ENCODE results near the gene TMEM123.

Gene TMEM123

DNA sequence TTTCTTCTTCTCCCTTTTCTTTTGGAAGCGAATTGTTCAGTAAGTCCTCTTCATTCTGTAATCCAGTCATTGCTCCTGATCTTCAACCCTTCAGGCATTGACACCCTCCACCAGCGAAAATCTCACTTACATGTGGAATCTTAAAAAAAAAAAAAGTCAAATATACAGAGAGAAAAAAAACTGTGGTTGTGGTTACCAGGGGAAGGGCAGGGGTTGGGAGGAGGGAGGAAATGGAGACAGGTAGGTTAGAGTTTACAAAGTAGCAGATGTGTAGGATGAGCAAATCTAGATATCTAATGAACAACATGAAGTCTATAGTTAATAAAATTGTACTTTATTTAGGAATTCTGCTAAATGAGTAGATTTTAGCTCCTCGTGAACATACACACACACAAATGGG, 17.7 kb upstream of the TMEM123 start:
- DNase-seq = no peak

DNA sequence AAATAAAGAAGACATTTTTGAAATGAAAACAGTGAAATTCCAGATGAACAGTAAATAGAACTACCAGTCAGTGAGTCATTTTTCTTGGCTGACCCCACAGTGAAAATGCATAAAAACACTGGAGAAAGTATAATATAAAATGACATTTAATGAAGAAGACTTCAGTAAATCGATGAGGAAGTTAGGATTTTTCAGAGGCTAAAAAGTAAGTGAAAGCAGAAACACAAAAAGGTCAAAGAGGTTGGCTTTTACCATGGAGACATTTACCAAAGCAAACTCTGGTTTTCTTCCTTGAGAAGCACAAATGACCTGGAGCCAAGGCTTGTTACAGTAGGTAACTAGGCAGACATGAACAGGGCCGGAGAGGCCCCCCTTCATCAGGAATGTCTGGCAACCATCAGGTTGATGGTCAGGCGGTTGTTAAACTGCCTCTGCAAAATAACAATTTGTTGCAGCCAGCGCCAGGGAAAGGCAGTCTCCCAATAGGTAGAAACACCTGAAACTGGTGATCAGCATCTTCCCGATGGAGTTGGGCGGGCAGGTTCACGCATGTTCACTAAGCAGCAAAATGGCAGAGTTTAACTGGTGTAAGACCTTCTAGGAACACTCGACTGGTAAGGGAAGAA, 16.7 kb upstream of the TMEM123 start:
- DNase-seq = no peak

DNA sequence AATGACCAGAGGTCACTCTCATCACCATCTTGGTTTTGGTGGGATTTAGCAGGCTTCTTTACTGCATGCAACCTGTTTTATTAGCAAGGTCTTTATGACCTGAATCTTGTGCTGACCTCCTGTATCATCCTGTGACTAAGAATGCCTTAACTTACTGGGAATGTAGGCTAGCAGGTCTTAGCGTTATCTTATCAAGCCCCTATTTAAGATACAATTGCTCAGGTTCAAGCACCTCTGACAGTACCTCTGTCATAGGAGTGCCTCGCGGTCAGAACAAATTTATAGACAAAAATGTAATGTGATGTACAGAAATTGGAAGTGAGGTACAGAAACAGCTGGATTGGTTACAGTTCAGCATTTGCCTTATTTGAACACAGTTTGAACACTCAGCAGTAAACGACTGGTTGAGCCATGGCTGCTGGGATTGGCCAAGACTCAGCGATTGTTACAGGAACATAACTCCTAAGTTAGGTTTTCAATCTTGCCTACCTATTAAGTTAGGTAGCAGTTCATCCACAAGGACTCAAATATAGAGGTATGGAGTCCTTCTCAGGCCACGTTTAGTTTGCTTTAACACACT, 16.1 kb upstream of the TMEM123 start:
- DNase-seq = no peak

DNA sequence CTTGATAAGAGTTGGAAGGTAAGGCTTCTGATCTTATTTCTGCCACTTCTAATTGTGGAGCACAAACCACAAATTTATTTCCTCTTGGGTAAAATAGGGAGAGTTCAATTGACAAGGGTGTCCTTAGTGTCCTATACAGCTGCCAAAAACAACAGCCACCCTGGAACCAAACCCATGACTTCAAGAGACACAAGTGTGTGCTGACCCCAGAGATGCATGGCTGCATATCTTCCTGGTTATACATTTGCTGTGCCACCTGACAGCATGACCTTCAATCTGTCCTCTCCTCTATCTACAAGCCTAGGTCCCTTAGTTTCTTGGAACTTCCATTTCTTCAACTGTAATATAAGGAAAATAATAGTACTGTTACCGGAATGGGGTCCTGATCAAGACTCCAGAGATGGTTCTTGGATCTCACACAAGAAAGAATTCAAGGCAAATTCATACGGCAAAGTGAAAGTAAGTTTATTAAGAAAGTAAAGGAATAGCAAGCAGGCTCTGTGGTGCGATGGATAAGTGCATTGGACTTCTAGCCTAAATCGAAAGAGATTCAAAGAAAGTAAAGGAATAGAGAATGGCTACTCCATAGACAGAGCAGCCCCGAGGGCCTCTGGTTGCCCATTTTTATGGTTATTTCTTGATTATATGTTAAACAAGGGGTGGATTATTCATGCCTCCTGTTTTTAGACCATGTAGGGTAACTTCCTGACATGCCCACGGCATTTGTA, 15.5 kb upstream of the TMEM123 start:
- DNase-seq = no peak

DNA sequence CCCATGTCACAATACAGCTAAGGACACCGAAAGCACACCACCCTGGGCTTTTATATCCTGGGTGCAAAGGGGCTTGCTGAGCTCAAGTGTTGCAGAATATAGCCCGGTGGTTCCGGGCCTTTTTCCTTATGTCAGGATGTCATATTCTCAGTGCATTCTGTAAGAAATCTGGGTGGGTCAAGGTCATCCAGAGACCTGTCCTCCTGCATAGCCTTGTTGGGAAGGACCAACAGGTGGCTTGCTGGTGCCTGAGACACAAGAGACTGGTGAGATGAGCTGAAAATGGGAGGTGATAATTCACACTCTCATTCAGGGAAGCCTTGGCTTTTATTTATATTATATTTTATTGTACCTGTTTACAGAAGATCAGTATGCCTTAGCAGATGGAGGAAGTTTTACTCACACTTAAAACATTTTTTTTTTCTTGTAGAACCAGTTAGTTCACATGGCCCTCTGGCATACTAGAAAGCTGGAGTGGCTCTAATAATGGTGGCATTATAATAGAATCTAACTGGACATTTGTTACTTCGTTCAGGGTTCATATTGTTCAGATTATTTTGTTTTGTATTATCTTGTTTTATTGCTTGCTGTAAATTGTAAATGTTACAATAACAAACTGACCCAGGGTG, 14.6 kb upstream of the TMEM123 start:
- no peak for DNase-seq

DNA sequence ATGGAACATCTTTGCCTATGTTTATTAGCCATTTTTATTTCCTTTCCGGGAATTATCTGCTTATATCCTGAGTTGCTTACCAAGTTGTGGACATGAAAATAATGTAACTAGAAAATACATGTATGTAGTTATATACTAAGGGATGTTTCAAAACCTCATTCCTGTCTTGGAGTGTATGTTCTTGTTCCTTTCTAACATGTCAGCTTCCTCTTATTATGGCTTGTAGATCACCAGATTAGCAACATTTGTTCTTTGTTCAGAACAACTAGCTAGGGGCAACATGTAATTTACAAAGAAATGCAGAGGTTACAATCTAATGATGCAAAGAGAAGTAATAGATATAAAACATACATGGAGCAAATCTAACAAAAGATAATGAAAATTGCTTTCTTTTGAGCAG, 13.1 kb upstream of the TMEM123 start:
- DNase-seq = no peak

DNA sequence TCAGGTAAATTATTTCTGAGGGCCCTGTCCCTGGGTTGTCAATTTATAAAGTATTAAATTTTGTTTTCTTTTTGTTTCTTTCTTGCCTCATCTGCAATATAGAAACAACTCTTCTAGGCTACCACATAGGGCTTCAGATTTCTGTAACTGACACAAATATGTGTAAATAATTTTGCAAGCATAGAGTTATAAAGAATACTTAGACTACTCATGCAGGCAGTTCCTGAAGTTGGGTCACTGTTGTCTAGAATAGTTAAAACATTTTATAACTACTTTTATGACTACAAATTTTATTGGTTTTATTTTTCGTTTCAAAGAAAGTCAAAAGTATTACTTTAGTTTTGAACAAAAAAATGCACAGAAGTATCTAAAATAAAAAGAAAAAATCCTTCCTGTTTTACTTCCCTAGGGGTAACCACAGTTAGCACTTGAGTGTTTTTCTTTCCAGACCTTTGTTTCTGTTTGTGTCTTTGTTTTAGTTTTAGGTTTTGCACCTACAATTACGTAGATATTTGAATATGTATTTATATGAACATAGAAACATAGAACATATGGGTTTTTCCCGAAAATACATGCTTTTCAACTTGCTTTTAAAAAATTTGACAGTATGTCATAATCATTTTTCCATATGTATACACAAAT, 12.4 kb upstream of the TMEM123 start:
- no peak for DNase-seq

DNA sequence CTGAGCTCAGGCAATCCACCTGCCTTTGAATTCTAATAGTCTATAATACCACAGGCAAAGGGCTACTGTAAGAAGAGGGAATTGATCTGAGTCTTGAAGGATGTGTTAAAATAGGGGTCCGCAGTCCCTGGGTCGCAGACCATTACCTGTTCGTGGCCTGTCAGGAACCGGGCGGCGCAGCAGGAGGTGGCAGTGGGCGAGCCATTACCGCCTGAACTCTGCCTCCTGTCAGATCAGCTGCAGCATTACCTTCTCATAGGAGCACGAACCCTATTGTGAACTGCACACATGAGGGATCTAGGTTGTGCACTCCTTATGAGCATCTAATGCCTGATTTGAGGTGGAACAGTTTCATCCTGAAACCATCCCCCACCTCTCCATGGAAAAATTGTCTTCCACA, 11.5 kb upstream of the TMEM123 start:
- DNase-seq = no peak

DNA sequence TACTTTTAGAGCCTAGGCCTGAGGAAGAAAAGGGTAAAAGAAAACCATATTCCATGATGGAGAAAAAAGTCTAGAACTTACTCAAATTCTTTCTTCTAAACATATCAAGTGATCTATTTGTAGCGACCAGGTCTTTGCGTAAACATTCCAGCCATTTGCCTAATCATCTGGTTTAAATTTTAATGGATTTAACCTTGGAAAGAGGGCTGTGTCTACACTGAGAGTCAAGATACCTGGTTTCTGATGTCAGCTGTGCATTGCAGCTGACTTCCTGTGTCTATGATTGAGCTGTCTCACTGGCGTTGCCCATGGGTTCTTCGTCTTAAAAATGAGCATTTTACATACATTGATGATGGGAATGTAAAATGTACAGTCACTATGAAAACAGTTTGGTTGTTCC, 10.0 kb upstream of the TMEM123 start:
- DNase-seq = no peak

DNA sequence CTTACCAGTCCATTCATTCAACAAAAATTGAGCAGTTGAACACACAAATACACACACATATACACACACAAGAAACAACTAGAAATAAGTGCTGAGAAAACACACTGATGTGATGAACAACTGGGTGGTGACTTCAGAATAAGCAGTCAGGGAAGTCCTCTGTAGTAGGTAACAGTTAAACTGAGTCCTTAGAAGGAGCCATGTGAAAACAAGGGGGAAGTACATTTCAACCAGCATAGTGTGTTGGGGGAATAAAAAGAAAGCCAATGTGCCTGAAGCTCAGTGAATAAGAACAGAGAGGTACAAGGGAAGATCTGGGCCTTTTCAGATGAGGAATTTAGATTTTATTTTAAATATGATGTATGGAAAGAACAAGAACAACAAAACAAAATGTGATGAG, 6.8 kb upstream of the TMEM123 start:
- no peak for DNase-seq

DNA sequence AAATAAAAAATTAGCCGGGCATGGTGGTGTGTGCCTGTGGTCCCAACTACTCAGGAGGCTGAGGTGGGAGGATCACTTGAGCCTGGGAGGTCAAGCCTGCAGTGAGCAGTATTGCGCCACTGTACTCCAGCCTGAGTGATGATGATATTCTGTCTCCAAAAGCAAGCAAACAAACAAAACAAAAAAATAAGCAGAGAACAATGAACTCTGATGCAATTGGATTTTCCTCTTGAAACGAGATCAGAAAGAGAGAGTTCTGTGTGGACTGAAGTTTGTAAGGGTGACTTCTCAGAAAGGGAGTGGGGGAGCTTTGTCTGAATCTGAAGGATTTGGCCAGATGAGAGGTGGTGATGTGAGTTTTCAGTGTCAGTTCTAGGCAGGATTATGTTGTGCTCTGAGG, 6.0 kb upstream of the TMEM123 start:
- no peak for DNase-seq

DNA sequence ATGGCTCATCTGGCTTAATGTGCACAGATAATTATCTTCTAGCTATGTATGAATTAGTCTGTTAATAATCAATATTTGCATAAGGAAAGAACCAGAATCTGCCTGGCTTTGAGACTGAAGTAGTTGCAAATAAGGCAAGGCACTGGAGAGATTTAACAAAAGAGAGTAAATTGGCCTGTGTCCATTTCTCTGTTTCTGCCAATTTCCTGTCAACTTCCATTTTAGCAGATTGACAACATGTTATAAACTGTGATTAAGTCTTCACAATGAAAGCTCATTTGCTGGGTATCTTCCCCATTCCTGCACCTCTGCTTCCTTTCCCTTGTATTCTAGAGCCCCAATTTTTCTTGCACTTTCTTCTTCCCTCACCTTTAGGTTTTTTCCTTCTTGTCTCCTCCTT, 5.3 kb upstream of the TMEM123 start:
- no peak for DNase-seq

DNA sequence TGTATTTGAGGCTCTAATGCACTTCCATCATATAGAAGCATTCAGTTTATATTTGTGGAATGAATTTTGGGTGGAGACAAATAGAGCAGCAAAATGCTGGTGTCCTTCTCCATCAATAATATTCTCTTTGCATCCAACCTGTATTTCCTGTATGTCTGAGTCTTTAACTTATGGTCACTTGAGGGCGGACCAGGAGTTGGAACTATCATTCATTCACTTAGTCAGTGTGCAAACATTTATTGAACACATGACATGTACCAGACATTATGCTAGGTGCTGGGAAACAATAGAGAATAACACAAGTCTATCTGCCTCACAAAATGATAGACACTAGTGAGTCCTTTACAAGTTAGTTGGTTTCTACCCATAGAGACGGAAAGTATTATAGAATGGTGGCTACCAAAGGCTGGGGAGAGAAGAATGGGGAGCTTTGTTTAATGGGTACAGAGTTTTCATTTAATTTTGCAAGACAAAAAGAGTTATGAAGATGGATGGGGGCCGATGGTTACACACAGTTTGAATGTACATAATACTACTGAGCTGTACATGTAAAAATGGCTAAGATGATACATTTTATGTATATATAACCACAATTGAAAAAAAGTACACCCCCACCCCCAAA, 4.6 kb upstream of the TMEM123 start:
- DNase-seq = no peak

DNA sequence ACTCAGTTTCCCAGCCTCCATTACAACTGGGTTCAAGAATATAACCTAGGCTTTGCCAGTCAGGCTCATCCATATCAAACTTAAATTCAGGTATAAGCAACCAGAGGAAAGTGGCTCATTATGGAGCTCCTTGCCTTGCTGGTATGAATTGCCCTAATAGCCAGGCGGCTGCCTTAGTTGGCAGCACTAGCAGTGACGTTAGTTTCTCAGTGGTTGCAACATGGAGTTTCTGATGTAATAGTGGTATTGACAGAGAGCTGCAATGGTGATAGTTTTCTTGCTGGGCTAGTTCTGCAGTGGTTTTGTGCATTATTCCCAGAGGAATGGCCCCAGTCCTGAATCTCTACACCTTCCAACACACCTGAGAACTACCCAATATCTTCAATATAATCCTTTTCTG, 3.8 kb upstream of the TMEM123 start:
- DNase-seq = no peak

DNA sequence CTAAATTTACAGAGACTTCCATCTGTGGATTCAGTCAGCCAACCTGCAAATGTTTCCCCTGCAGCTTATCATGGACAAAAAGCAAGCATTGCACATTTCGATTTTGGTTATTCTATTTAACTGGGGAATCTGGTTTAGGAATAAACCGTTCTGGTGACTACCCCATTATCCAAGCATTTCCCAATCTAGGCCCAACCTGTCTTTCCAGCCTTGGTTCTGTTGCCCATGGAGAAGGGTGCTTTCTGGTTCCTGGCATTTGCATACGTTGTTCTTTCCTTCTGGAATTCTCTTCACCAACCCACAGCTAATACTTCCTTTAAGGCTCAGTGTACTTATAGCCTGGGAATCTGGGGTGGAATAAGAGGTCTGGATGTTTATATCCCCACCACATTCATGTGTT, 1.4 kb upstream of the TMEM123 start:
- DNase-seq = no peak

DNA sequence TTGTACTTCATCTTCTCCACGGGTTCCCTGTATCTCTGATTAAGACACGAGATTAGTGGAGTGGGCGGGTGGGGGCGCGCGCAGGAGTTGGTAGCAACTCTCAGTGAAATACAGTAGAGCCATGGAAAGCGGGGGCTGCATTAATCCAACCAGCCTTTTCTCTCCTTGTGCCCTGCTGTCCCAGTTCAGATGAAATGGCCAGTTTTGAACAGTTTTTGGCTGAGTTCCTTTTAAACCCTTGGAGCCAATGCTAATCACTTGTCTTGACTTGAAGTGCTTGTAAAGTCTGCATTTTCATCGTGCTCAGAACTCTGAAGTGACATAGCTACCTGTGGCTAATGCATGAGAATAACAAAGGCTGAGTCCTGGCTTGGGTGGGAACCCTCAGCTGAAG, 734 bp upstream of the TMEM123 start:
- DNase-seq = no peak

DNA sequence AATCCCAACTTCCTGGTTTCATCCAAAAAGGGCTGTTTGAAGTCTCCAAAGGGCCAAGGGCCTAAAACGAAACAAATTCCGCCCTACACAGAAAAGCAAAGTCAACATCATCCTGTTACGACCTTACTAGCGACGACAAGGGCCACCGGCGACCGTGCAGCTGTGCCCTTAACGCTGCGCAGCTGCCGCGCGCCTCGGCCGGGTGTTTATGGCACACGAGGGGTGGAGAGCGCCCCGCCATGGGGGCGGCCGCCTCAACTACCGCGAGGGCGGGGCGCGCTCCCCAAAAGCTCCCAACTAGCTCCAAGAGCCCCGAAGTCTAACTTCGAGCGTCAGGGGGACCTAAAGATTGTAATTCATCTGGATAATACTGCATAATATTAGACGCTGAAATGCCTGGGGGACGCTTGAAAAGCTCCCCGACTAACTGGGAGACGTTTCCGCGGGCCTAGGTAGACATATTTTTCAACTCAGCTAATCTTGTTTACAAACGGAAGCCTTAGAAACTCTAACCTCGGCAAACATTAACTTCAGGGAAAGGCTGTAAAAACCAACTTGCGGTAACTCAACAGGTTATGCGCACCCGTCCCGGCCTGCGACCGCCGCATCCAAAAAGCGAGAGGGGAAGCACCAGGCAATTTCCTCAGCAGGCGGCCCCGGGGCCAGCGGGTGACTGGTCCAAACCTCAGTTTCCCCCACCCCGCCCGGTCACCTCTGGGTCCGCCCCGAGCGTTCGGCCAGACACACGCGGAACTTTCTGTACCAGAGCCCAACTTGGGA, 694 bp downstream of the TMEM123 start:
- no peak for DNase-seq

DNA sequence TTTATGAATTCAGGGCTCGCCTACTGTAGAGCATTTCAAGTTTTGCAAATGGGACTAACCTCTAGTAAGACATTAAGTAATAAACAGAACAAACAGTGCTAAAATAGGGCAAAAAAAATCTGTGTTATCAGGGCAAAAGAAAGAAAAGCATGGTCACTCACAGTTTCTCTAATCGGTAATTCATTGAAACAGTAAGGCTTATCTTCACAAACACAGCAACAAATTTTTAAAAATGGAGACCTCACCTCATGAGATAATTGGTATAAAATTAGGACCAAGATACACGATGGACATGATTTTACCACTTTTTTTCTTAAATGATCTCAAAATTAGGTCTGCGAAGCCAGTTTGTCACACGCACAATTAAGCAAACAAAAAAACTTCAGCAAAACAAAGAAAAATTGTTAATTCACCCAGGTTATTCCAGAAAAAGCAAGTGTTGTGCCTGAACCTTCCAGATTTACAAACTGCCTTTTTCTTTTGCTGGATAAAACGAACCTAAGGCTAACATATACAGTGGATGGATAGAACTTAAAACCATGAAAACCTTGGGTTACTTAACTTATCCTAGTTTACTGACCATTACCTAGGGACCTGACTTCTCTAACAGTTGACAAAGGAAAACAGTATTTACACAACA, 1.4 kb downstream of the TMEM123 start:
- no peak for DNase-seq

DNA sequence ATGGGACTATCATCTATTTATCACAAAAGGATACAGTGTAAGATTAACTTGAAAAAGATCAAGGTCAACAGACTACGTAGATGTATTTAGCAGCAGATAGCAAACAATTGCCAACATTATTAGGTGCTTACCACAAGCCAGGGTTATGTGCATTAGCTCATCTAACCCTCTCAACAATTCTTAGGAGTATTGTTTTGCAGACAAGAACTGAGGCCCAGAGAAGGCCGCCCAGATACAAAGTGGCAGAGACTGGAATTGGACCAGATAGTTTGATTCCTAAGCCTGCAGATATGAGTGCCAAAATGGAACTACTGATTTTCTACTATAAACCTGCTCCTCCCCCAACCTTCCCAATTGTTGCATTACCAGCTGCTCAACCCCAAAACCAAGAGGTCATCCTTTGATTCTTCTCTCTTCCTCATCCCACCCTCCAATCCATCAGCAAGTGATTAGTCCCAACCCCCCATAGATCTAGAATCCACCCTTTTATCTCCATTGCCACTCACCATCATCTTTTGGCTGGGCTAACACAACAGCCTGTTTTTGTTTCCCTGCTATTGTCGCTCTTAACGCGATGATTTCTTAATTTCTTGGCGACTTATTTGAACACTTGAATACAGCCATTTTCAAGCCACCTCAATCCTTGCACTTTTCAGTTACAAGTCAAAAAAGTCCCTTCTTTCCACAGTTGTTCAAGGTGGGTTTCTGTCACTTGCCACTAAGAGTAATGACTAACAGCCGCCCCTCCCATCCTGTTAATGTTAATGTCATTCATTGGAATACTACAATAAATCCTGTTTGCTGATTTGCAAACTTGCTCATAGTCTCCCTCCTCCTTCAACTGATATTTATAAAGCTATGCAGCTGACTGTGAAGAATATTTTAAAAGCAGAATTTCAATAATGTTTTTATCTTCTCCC, 2.7 kb downstream of the TMEM123 start:
- no peak for DNase-seq

DNA sequence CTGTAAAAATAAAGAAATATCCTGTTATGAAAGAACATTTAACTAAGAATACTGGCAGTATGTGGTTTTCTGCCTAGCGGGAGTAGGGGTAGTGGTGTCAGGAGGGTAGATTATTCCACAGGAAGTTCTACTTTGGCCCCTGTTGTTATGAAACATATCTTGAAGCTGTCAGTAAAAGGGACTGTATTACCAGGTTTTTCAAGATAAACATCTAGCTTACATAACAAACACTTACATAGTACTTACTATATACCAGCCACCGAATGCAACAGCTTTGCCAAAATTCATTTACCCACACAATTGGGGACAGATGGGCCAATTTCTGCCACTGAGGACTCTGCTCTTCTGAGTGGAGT, 3.7 kb downstream of the TMEM123 start:
- no peak for DNase-seq
